G401.6 (cell line): ENCODE results near the gene PLEKHA5.
"Not testable (repeated sequence)": the region's sequence is repeated elsewhere in the genome, so short reads cannot be mapped to it uniquely, and the experiment has no call there.

ENCODE experiments used
- FAIRE-seq: peaks from 2 replicates; lab custom pipeline; 2012; peaks lifted over from hg19 to GRCh38; lab: Jason Lieb, UNC

Gene PLEKHA5, protein sequence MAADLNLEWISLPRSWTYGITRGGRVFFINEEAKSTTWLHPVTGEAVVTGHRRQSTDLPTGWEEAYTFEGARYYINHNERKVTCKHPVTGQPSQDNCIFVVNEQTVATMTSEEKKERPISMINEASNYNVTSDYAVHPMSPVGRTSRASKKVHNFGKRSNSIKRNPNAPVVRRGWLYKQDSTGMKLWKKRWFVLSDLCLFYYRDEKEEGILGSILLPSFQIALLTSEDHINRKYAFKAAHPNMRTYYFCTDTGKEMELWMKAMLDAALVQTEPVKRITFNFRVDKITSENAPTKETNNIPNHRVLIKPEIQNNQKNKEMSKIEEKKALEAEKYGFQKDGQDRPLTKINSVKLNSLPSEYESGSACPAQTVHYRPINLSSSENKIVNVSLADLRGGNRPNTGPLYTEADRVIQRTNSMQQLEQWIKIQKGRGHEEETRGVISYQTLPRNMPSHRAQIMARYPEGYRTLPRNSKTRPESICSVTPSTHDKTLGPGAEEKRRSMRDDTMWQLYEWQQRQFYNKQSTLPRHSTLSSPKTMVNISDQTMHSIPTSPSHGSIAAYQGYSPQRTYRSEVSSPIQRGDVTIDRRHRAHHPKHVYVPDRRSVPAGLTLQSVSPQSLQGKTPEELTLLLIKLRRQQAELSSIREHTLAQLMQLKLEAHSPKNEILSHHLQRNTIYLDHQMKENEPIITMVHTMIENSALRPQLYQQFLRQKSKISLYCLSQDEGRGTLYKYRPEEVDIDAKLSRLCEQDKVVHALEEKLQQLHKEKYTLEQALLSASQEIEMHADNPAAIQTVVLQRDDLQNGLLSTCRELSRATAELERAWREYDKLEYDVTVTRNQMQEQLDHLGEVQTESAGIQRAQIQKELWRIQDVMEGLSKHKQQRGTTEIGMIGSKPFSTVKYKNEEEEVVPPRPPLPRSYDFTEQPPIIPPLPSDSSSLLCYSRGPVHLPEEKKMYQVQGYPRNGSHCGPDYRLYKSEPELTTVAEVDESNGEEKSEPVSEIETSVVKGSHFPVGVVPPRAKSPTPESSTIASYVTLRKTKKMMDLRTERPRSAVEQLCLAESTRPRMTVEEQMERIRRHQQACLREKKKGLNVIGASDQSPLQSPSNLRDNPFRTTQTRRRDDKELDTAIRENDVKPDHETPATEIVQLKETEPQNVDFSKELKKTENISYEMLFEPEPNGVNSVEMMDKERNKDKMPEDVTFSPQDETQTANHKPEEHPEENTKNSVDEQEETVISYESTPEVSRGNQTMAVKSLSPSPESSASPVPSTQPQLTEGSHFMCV

GRCh38 chr12:19129486-19130223, at the start of gene PLEKHA5:
PLEKHA5 (plus strand) TSS chr12:19129733; CDS start chr12:19129800, 67 bp downstream.
- FAIRE-seq: no peak

DNA sequence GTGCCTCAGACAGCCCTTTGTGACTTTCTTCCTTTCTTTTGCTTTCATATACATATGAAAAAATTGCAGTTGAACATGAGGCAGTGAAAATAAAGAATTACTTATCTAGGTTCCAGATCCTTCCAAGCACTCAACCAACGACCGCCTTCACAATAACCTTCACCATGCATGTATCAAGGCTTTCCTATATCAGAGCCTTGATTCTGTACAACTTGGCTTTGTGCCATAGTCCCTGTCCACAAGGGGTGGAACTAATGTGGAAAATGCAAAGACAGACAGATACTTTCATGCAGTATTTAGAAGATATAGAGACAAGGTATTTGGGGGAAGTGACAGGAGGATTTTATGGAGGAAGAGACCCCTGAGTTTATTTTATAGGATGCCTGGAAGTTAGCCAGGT, 48.6 kb upstream of the PLEKHA5 start:
- FAIRE-seq: no peak

GRCh38 chr12:19082365-19082911, 47.1 kb upstream of the PLEKHA5 start:
- no peak for FAIRE-seq

GRCh38 chr12:19084547-19084946, 45.0 kb upstream of the PLEKHA5 start:
- no peak for FAIRE-seq

DNA sequence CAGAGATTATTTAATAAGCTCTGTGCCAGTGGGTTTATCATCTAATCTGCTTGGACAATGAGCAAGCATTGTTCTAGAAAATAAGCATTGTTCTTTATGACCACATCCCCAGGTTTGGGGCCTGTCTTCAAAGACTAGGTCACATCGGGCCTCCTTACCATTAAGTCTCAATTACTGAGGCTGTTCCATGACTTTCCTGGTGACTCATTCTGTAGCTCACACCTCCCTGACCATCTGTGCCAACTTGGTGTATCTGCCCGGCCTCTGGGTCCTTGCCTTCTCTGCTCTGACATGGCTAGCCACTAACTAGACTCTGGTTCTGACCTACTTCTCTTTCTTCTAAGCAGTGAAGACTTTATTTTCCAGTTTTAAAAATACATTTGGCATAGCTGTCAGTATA, 44.4 kb upstream of the PLEKHA5 start:
- FAIRE-seq: no peak

GRCh38 chr12:19088606-19089005, 40.9 kb upstream of the PLEKHA5 start:
- no peak for FAIRE-seq

GRCh38 chr12:19092482-19092881, 37.1 kb upstream of the PLEKHA5 start:
- FAIRE-seq: not testable (repeated sequence)

- FAIRE-seq: no peak
Observed at GRCh38 chr12:19093218-19093617, 36.3 kb upstream of the PLEKHA5 start.

DNA sequence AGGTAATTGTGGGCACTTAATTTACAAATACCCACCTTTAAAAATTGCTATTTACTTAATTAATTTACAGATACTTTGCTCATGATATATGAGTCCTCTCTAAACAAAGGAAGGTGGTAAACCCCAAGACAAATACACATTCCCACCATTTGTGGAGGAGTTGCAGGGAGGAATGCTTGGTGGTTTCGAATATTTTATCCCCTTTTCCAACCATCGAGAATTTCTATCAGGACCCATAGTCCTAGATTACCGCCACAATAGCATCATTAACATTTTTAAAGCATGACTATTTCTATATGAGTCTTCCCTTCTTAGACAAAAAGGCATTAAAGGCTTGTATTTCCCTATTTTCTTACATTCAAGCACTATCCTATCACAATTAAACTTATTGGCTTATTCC, 34.2 kb upstream of the PLEKHA5 start:
- no peak for FAIRE-seq

GRCh38 chr12:19095756-19096480, 33.6 kb upstream of the PLEKHA5 start:
- FAIRE-seq: no peak

GRCh38 chr12:19105463-19105862, 24.1 kb upstream of the PLEKHA5 start:
- no peak for FAIRE-seq

GRCh38 chr12:19107750-19108149, 21.8 kb upstream of the PLEKHA5 start:
- FAIRE-seq: no peak

DNA sequence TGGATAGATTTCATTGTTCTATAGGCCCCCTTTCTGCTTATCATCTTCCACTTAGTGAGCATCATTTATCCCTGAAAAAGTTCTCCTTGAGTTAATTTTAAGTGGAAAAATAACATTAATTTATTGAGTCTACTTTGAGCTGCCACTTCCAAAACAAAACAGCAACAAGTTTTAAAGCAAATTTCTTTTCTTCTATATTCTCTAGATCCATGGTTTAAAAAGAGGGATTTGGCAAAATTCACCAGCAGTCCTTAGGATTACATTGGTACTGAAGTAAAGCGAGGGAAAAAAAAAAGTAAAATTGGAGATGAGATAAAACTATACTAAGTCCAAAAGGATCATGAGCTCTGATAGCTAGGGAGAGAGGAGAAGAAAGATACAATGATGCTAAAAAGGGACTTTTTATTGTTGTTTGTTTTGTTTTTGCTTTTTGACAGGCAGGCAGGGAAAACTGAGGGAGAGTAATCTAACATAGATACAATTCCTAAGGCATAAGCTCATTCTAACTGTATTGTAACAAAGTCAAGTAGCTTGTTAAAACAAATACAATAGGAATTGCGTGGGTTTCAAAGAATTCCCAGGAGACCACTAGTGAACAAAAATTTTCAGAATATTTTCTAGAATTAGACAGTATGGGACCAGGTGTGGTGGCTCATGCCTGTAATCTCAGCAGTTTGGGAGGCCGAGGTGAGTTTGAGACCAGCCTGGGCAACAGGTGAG, 19.2 kb upstream of the PLEKHA5 start:
- no peak for FAIRE-seq

DNA sequence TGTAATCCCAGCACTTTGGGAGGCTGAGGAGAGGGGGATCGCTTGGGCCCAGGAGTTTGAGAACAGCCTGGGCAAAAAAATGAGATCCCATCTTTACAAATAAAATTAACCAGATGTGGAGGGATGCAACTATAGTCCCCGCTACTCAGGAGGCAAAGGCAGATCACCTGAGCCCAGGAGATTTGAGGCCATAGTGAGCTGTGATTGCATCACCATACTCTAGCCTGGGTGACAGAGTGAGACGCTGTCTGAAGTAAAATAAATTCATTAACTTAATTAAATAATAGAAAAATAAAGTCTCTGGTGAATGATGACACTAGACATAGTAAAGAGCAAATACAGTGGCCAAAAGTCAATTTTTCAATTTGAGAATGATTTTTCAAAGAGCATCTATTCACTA, 16.1 kb upstream of the PLEKHA5 start:
- FAIRE-seq: no peak

GRCh38 chr12:19115285-19115684, 14.2 kb upstream of the PLEKHA5 start:
- no peak for FAIRE-seq

GRCh38 chr12:19119440-19119839, 10.1 kb upstream of the PLEKHA5 start:
- no peak for FAIRE-seq

DNA sequence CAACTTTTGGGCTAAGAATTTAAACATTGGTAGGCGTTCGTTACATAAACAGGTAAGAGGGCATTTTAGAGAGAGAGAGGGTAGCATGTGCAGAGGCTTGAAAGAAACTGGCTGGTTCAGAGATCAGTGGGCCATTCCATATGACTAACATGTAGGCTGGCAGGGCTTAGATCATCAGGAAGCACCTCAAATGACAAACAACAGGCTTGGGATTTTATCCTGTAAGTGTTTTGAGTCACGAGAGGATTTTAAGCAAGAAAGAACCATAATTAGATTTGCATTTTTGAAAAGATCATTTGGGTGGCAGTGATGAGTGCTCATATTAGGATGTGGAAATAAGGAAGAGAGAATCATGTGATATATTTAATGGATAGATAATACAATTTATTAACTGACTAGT, 8.7 kb upstream of the PLEKHA5 start:
- FAIRE-seq: no peak

GRCh38 chr12:19121449-19122018, 8.0 kb upstream of the PLEKHA5 start:
- FAIRE-seq: no peak

DNA sequence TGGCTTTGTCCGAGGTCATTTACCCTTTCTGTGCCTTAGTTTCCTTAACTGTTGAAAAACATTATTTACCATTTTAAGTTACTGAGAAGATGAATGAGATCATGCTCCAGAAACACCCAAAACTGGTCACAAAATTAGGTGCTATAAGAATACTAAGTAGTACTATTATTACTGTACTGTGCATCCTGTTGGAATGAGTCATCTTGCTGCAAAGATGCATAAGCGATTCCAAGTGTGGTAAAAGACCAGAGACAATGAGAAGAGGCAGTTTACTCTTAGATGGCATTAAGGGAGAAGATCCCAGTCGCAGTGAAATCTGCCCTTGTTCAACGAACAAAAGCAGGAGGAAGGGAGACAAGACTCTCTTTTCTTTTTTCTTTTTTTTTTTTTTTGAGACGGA, 4.2 kb upstream of the PLEKHA5 start:
- FAIRE-seq: no peak

DNA sequence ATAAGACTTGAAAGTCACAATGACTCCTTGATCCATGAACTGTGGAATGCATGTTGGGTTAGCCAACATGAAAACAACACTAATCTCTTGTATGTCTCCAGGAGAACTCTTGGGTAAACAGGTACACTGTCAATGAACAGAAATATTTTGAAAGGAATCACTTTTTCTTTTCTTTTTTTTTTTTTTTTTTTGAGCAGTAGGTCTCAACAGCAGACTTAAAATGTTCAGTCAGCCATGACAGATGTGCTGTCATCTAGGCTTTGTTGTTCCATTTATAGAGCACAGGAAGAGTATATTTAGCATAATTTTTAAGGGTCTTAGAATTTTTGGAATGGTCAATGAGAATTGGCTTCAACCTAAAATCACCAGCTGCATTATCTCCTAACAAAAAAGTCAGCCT, 2.3 kb upstream of the PLEKHA5 start:
- FAIRE-seq: no peak
